KBM-7 (cell line): ENCODE data around the gene MRPL17.
A peak's percentile ranks its signal among the peaks of the same experiment; 100 is the strongest.

ENCODE experiments used
- DNase-seq: peaks from one replicate; pipeline ENCODE4 v3.0.0-alpha.2; 2015
- in situ Hi-C: fragments of 300-500 bp; cut with MboI; formaldehyde crosslinking; loops from 2 replicates; pipeline ENCODE4 v1.14.3; 2020; ENCODE audit warnings: low sequenced_read_pairs, low pct_unique_long_range_greater_than_20kb, mixed read lengths

Gene MRPL17

GRCh38 chr11:6656936-6657335 is 26.2 kb downstream of the MRPL17 start:
- in situ Hi-C loops, result no loop called here
- DNase-seq, result no peak

- DNase-seq, result no peak
- in situ Hi-C loops, result no loop called here
Measured at GRCh38 chr11:6656584-6656915, 26.6 kb downstream of the MRPL17 start.

GRCh38 chr11:6655790-6656583 is 27.2 kb downstream of the MRPL17 start, which contains the start of gene DCHS1:
Gene DCHS1 (minus strand): TSS chr11:6655809. CDS start chr11:6641613, 14,196 bp downstream.
- in situ Hi-C loops, result no loop called here
- no peak for DNase-seq

- no peak for DNase-seq
- in situ Hi-C loops, result no loop called here
Measured at GRCh38 chr11:6655020-6655789, 27.9 kb downstream of the MRPL17 start.

- in situ Hi-C loops, result no loop called here
- no peak for DNase-seq
Measured at GRCh38 chr11:6654281-6655019, 28.7 kb downstream of the MRPL17 start.

- in situ Hi-C loops, result no loop called here
- DNase-seq, result no peak
Measured at GRCh38 chr11:6653656-6654055, 29.5 kb downstream of the MRPL17 start.

- in situ Hi-C loops, result no loop called here
- no peak for DNase-seq
Measured at GRCh38 chr11:6653097-6653496, 30.0 kb downstream of the MRPL17 start.

GRCh38 chr11:6652182-6652581 is 31.0 kb downstream of the MRPL17 start:
- in situ Hi-C loops, result no loop called here
- DNase-seq, result no peak

GRCh38 chr11:6650980-6651379 is 32.2 kb downstream of the MRPL17 start:
- in situ Hi-C loops, result no loop called here
- no peak for DNase-seq

GRCh38 chr11:6650104-6650503 is 33.0 kb downstream of the MRPL17 start:
- in situ Hi-C loops, result no loop called here

GRCh38 chr11:6648501-6648900 is 34.6 kb downstream of the MRPL17 start:
- no peak for DNase-seq
- in situ Hi-C loops, result no loop called here

More at GRCh38 chr11:6650104-6650503, 33.0 kb downstream of the MRPL17 start:
- DNase-seq, result no peak

GRCh38 chr11:6647836-6648235 is 35.3 kb downstream of the MRPL17 start:
- in situ Hi-C loops, result no loop called here
- no peak for DNase-seq

- in situ Hi-C loops, result no loop called here
- peak; percentile 91 for DNase-seq
Measured at GRCh38 chr11:6646918-6647679, 36.0 kb downstream of the MRPL17 start.

- DNase-seq, result no peak
- in situ Hi-C loops, result no loop called here
Measured at GRCh38 chr11:6646576-6646917, 36.6 kb downstream of the MRPL17 start.

- DNase-seq, result no peak
Measured at GRCh38 chr11:6646071-6646470, 37.1 kb downstream of the MRPL17 start.

GRCh38 chr11:6642957-6643356 is 40.2 kb downstream of the MRPL17 start:
- in situ Hi-C loops, result no loop called here
- DNase-seq, result no peak

More at GRCh38 chr11:6646071-6646470, 37.1 kb downstream of the MRPL17 start:
- in situ Hi-C loops, result no loop called here

GRCh38 chr11:6640985-6641701 is 42.0 kb downstream of the MRPL17 start:
- in situ Hi-C loops, result no loop called here
- DNase-seq, result no peak
